TTC549 (cell line): ENCODE data around the gene HADHB.
"Not testable (repeated sequence)": the region's sequence is repeated elsewhere in the genome, so short reads cannot be mapped to it uniquely, and the experiment has no call there.

Experiments used
- FAIRE-seq: peaks from 2 replicates; lab custom pipeline; 2012; peaks lifted over from hg19 to GRCh38; lab: Jason Lieb, UNC

Gene HADHB

GRCh38 chr2:26298286-26298637 is 53.5 kb downstream of the HADHB start:
- FAIRE-seq = no peak

GRCh38 chr2:26298638-26299393 is 54.1 kb downstream of the HADHB start:
- FAIRE-seq = no peak

GRCh38 chr2:26299471-26300101 is 54.8 kb downstream of the HADHB start:
- no peak for FAIRE-seq

GRCh38 chr2:26300234-26300925 is 55.6 kb downstream of the HADHB start:
- no peak for FAIRE-seq

GRCh38 chr2:26302846-26303245 is 58.1 kb downstream of the HADHB start:
- no peak for FAIRE-seq

- FAIRE-seq = not testable (repeated sequence)
Measured at GRCh38 chr2:26305094-26305493, 60.4 kb downstream of the HADHB start.

- no peak for FAIRE-seq
Measured at GRCh38 chr2:26305540-26305939, 60.8 kb downstream of the HADHB start.

GRCh38 chr2:26309921-26310320 is 65.2 kb downstream of the HADHB start:
- FAIRE-seq = no peak

- no peak for FAIRE-seq
Measured at GRCh38 chr2:26312471-26312870, 67.7 kb downstream of the HADHB start.

- FAIRE-seq = no peak
Measured at GRCh38 chr2:26313446-26313845, 68.7 kb downstream of the HADHB start.

GRCh38 chr2:26314243-26314642 is 69.5 kb downstream of the HADHB start:
- no peak for FAIRE-seq

- FAIRE-seq = no peak
Measured at GRCh38 chr2:26316041-26316440, 71.3 kb downstream of the HADHB start.

GRCh38 chr2:26316845-26317244 is 72.1 kb downstream of the HADHB start:
- no peak for FAIRE-seq

- no peak for FAIRE-seq
Measured at GRCh38 chr2:26317377-26318105, 72.8 kb downstream of the HADHB start.

- FAIRE-seq = no peak
Measured at GRCh38 chr2:26318950-26319349, 74.2 kb downstream of the HADHB start.

- not testable (repeated sequence) for FAIRE-seq
Measured at GRCh38 chr2:26324479-26324878, 79.7 kb downstream of the HADHB start.

- no peak for FAIRE-seq
Measured at GRCh38 chr2:26324903-26325302, 80.2 kb downstream of the HADHB start.

- FAIRE-seq = no peak
Measured at GRCh38 chr2:26325851-26326250, 81.1 kb downstream of the HADHB start.

- no peak for FAIRE-seq
Measured at GRCh38 chr2:26326514-26326913, 81.8 kb downstream of the HADHB start.

- FAIRE-seq = no peak
Measured at GRCh38 chr2:26327291-26328272, 82.8 kb downstream of the HADHB start.

GRCh38 chr2:26329083-26329482 is 84.3 kb downstream of the HADHB start:
- not testable (repeated sequence) for FAIRE-seq
